NCI-H2171 treated with DMSO at 0.1 percent for 48 hours (cell line): ENCODE measurements around the gene NAA50.

ENCODE experiments used
- DNase-seq: peaks from one replicate; lab custom pipeline; 2025; lab: John Stamatoyannopoulos, UW

Gene NAA50

GRCh38 chr3:113685124-113685523, 60.9 kb downstream of the NAA50 start:
- no peak for DNase-seq

GRCh38 chr3:113684271-113684819, 61.7 kb downstream of the NAA50 start:
- no peak for DNase-seq

GRCh38 chr3:113678773-113679172, 67.3 kb downstream of the NAA50 start:
- DNase-seq: no peak

- DNase-seq: no peak
Measured at GRCh38 chr3:113677737-113678136, 68.3 kb downstream of the NAA50 start.

GRCh38 chr3:113676261-113676660, 69.8 kb downstream of the NAA50 start:
- DNase-seq: no peak

GRCh38 chr3:113673593-113673992, 72.5 kb downstream of the NAA50 start:
- peak; percentile 54 for DNase-seq

GRCh38 chr3:113668015-113668414, 78.0 kb downstream of the NAA50 start:
- DNase-seq: no peak
